IMR-90 (cell line): ENCODE results near the gene IRAK1BP1.

Source experiments
- BHLHE40 ChIP-seq: fragments of 150-350 bp; IDR thresholded peaks from 2 replicates; pipeline ENCODE4 v1.6.1; 2016; ENCODE audit warnings: mild to moderate bottlenecking, low read depth, low read length
- CEBPB ChIP-seq: IDR thresholded peaks from 2 replicates; pipeline ENCODE4 v1.6.1; 2012; ENCODE audit warnings: low read depth, low read length, improper control_type of control experiment
- CHD1 ChIP-seq: IDR thresholded peaks from 2 replicates; pipeline ENCODE4 v1.6.1; 2012; ENCODE audit warnings: low read depth, low read length, improper control_type of control experiment
- CTCF ChIP-seq: conservative IDR thresholded peaks from 2 replicates; pipeline ENCODE4 v1.5.1; 2012; ENCODE audit warnings: mild to moderate bottlenecking, low read depth, low read length, improper control_type of control experiment
- ELK1 ChIP-seq: fragments of 150-350 bp; IDR thresholded peaks from 2 replicates; pipeline ENCODE4 v1.6.1; 2016; ENCODE audit warnings: low read depth, mild to moderate bottlenecking, low read length, moderate library complexity, borderline replicate concordance
- FOS ChIP-seq: fragments of 150-350 bp; IDR thresholded peaks from 2 replicates; pipeline ENCODE4 v1.6.1; 2016; ENCODE audit warnings: low read depth, low read length
- MAFK ChIP-seq: IDR thresholded peaks from 2 replicates; pipeline ENCODE4 v1.6.1; 2012; ENCODE audit warnings: low read depth, low read length, improper control_type of control experiment
- MAZ ChIP-seq: IDR thresholded peaks from 2 replicates; pipeline ENCODE4 v1.6.1; 2012; ENCODE audit warnings: low read depth, mild to moderate bottlenecking, low read length, improper control_type of control experiment, moderate library complexity, borderline replicate concordance
- POLR2A ChIP-seq: IDR thresholded peaks from 2 replicates; pipeline ENCODE4 v1.6.1; 2012; ENCODE audit warnings: mild to moderate bottlenecking, low read depth, low read length
- RAD21 ChIP-seq: IDR thresholded peaks from 2 replicates; pipeline ENCODE4 v1.6.1; 2012; ENCODE audit warnings: low read length, improper control_type of control experiment
- RFX5 ChIP-seq: IDR thresholded peaks from 2 replicates; pipeline ENCODE4 v1.8.0; 2012; ENCODE audit warnings: low read depth, mild to moderate bottlenecking, low read length, moderate library complexity
- SMC3 ChIP-seq: fragments of 150-350 bp; IDR thresholded peaks from 2 replicates; pipeline ENCODE4 v1.6.1; 2016; ENCODE audit warnings: low read depth, mild to moderate bottlenecking, antibody characterized with exemption, low read length, moderate library complexity
- USF2 ChIP-seq: fragments of 150-350 bp; IDR thresholded peaks from 2 replicates; pipeline ENCODE4 v1.6.1; 2017; ENCODE audit warnings: mild to moderate bottlenecking, antibody characterized with exemption, low read length, low read depth

GRCh38 chr6:78835817-78836216, 31.5 kb upstream of the IRAK1BP1 start:
- TF ChIP-seq CTCF (peak; percentile 31), BHLHE40 (no peak), POLR2A (no peak), RAD21 (peak; percentile 45), USF2 (no peak), CHD1 (no peak), FOS (no peak), MAZ (no peak), MAFK (no peak), CEBPB (no peak), SMC3 (peak; percentile 37; the same call in 1 of the 2 replicates), ELK1 (no peak), RFX5 (no peak)
